H1 (cell line): ENCODE data around the gene ODR4. TPM values are rescaled to one million over a fixed set of nuclear protein-coding genes. Genes with fewer than 3 reads are reported as not detected.

Source experiments
- CTCF ChIA-PET: fragments of 300-600 bp; sonication (Branson Sonifier 250); formaldehyde crosslinking; loops from one replicate; lab custom pipeline; 2021; ENCODE audit not compliant: partially characterized antibody; lab: Charles Lee
- POLR2A ChIA-PET: fragments of 300-600 bp; sonication (Branson Sonifier 250); formaldehyde crosslinking; loops from one replicate; lab custom pipeline; 2021; ENCODE audit warnings: inconsistent platforms; ENCODE audit not compliant: partially characterized antibody; lab: Charles Lee
- DNase-seq, 2 experiments: peaks; one replicate each; pipeline versions ENCODE4 v3.0.0 to v3.0.0-alpha.2; 2010 to 2022; ENCODE audit warnings: low spot score in 2 of 2, low read depth in 1 of 2, mixed read lengths in 1 of 2
- FAIRE-seq: peaks from 2 replicates; lab custom pipeline; 2011; peaks lifted over from hg19 to GRCh38; lab: Jason Lieb, UNC
- H2AFZ ChIP-seq: 2 replicates; pipeline ENCODE4 v1.8.1; 2012; ENCODE audit warnings: low read length, inconsistent platforms
- H2AK5ac ChIP-seq: 2 replicates; pipeline ENCODE4 v1.6.1; 2013; ENCODE audit warnings: low read depth, low read length
- H2BK120ac ChIP-seq: replicated peaks from 2 replicates; pipeline ENCODE3; 2013; ENCODE audit warnings: low read depth, low read length, inconsistent platforms
- H2BK12ac ChIP-seq: 2 replicates; pipeline ENCODE4 v1.6.1; 2013; ENCODE audit warnings: low read depth, low read length
- H2BK15ac ChIP-seq: 2 replicates; pipeline ENCODE4 v1.6.1; 2013; ENCODE audit warnings: low read length
- H2BK20ac ChIP-seq: 2 replicates; pipeline ENCODE4 v1.6.1; 2013; ENCODE audit warnings: low read length
- H2BK5ac ChIP-seq: 2 replicates; pipeline ENCODE4 v1.6.1; 2013; ENCODE audit warnings: low read depth, low read length
- H3K14ac ChIP-seq: 2 replicates; pipeline ENCODE4 v1.6.1; 2013; ENCODE audit warnings: inconsistent platforms; ENCODE audit not compliant: insufficient read length
- H3K18ac ChIP-seq: 2 replicates; pipeline ENCODE4 v1.6.1; 2013; ENCODE audit warnings: low read length; ENCODE audit errors: extremely low read depth
- H3K23ac ChIP-seq: 2 replicates; pipeline ENCODE4 v1.6.1; 2013; ENCODE audit warnings: inconsistent platforms; ENCODE audit not compliant: insufficient read length
- H3K23me2 ChIP-seq: 2 replicates; pipeline ENCODE4 v1.6.1; 2013; ENCODE audit warnings: low read depth, low read length
- H3K27ac ChIP-seq: 2 replicates; pipeline ENCODE4 v1.6.1; 2011; ENCODE audit warnings: low read depth, low read length, inconsistent platforms
- H3K27me3 ChIP-seq, 4 experiments: replicated peaks in 1 of 4; 1 replicate in 1 of 4; 2 replicates in 3 of 4; pipeline versions ENCODE4 v1.6.1 to v1.8.1; 2011 to 2013; ENCODE audit warnings: low read length in 3 of 4, mild to moderate bottlenecking in 3 of 4, inconsistent platforms in 2 of 4, mixed read lengths in 2 of 4, moderate library complexity in 1 of 4; ENCODE audit not compliant: control insufficient read depth in 3 of 4, insufficient read depth in 3 of 4; ENCODE audit errors: extremely low read depth in 1 of 4
- H3K36me3 ChIP-seq, 4 experiments: 2 replicates each; pipeline versions ENCODE4 v1.6.1 to v1.8.1; 2011 to 2013; ENCODE audit warnings: mild to moderate bottlenecking in 4 of 4, low read length in 3 of 4, moderate library complexity in 2 of 4, control low read depth in 1 of 4, inconsistent platforms in 1 of 4; ENCODE audit not compliant: insufficient read depth in 4 of 4, control insufficient read depth in 2 of 4
- H3K4ac ChIP-seq: replicated peaks from 2 replicates; pipeline ENCODE3; 2013; ENCODE audit warnings: low read length, low read depth, mixed read lengths, inconsistent platforms; ENCODE audit not compliant: insufficient read length
- H3K4me1 ChIP-seq, 4 experiments: replicated peaks in 1 of 4; 1 replicate in 1 of 4; 2 replicates in 3 of 4; pipeline versions ENCODE4 v1.6.1 to v1.8.1; 2011 to 2013; ENCODE audit warnings: low read length in 3 of 4, inconsistent platforms in 2 of 4, mixed read lengths in 1 of 4; ENCODE audit not compliant: insufficient read depth in 4 of 4, control insufficient read depth in 3 of 4
- H3K4me2 ChIP-seq, 2 experiments: 2 replicates each; pipeline versions ENCODE4 v1.6.1 to v1.8.1; 2011 to 2013; ENCODE audit warnings: low read depth in 2 of 2, low read length in 2 of 2, control low read depth in 1 of 2, inconsistent platforms in 1 of 2, mild to moderate bottlenecking in 1 of 2; ENCODE audit not compliant: insufficient read depth in 1 of 2
- H3K4me3 ChIP-seq, 4 experiments: fragments of 200-600, 300-600 bp in 1 of 4; sonication (generic), shearing (Covaris generic), sonication (Bioruptor Twin) in 1 of 4; 2 replicates each; pipeline versions ENCODE4 v1.5.1 to v1.8.1; 2011 to 2016; ENCODE audit warnings: low read length in 4 of 4, low read depth in 3 of 4, control low read depth in 2 of 4, inconsistent platforms in 2 of 4, mild to moderate bottlenecking in 2 of 4, mixed read lengths in 1 of 4, moderate library complexity in 1 of 4; ENCODE audit not compliant: insufficient read depth in 2 of 4; ENCODE audit errors: extremely low read depth in 1 of 4
- H3K56ac ChIP-seq: replicated peaks from 2 replicates; pipeline ENCODE3; 2013; ENCODE audit warnings: low read depth, mild to moderate bottlenecking, mixed read lengths, low read length, inconsistent platforms; ENCODE audit not compliant: insufficient read length
- H3K79me1 ChIP-seq: 2 replicates; pipeline ENCODE4 v1.6.1; 2013; ENCODE audit warnings: low read depth, low read length, control low read depth
- H3K79me2 ChIP-seq, 2 experiments: 2 replicates each; pipeline versions ENCODE4 v1.6.1 to v1.8.1; 2012 to 2013; ENCODE audit warnings: low read length in 2 of 2, mild to moderate bottlenecking in 2 of 2, inconsistent platforms in 1 of 2; ENCODE audit not compliant: insufficient read depth in 2 of 2, control insufficient read depth in 1 of 2
- H3K9ac ChIP-seq, 4 experiments: replicated peaks in 1 of 4; 1 replicate in 1 of 4; 2 replicates in 3 of 4; pipeline versions ENCODE4 v1.6.1 to v1.8.1; 2011 to 2013; ENCODE audit warnings: low read depth in 3 of 4, low read length in 3 of 4, control low read depth in 2 of 4, mild to moderate bottlenecking in 2 of 4, moderate library complexity in 2 of 4, inconsistent platforms in 1 of 4; ENCODE audit errors: extremely low read depth in 1 of 4
- H3K9me3 ChIP-seq, 2 experiments: 2 replicates each; pipeline versions ENCODE4 v1.6.1 to v1.8.1; 2012 to 2013; ENCODE audit warnings: mild to moderate bottlenecking in 2 of 2, moderate library complexity in 2 of 2, control low read depth in 1 of 2, inconsistent platforms in 1 of 2, low read depth in 1 of 2, low read length in 1 of 2, mixed read lengths in 1 of 2; ENCODE audit not compliant: insufficient read depth in 2 of 2
- H4K20me1 ChIP-seq, 2 experiments: replicated peaks in 1 of 2; 2 replicates each; pipeline versions ENCODE3 to v1.8.1; 2011 to 2013; ENCODE audit warnings: inconsistent platforms in 2 of 2, low read length in 2 of 2, mild to moderate bottlenecking in 1 of 2; ENCODE audit not compliant: insufficient read depth in 2 of 2, control insufficient read depth in 1 of 2
- H4K5ac ChIP-seq: 2 replicates; pipeline ENCODE4 v1.6.1; 2013; ENCODE audit warnings: low read length, low read depth, mixed read lengths, inconsistent platforms; ENCODE audit not compliant: insufficient read length
- H4K8ac ChIP-seq: 2 replicates; pipeline ENCODE4 v1.8.0; 2013; ENCODE audit warnings: mild to moderate bottlenecking, moderate library complexity, low read length, inconsistent platforms; ENCODE audit not compliant: insufficient read depth; ENCODE audit errors: extremely low read depth
- H4K91ac ChIP-seq: replicated peaks from 2 replicates; pipeline ENCODE3; 2013; ENCODE audit warnings: low read length, mixed read lengths, inconsistent platforms; ENCODE audit not compliant: insufficient read length
- JUN ChIP-seq: IDR thresholded peaks from 2 replicates; pipeline ENCODE4 v1.6.1; 2011; ENCODE audit warnings: low read depth, mild to moderate bottlenecking, improper control_type of control experiment, low read length
- WGBS, 2 experiments: shearing (Covaris generic) in 1 of 2; methylation state at CpG; one replicate each; pipeline versions ENCODE4 v1.1.6 to v1.1.7; 2013 to 2015; ENCODE audit warnings: low lambda C conversion rate in 2 of 2, mixed read lengths in 2 of 2, inconsistent platforms in 1 of 2, low coverage in 1 of 2, missing lambda C conversion rate in 1 of 2; ENCODE audit not compliant: insufficient replicate concordance in 2 of 2, insufficient coverage in 1 of 2, insufficient read length in 1 of 2; ENCODE audit errors: extremely low coverage in 1 of 2, missing lambda C conversion rate in 1 of 2; 5-methylcytosine and 5-hydroxymethylcytosine counted together
- polyA plus RNA-seq, 7 experiments: library from polyadenylated mRNA; depleted of rRNA in 3 of 7; stranded (reverse) in 5 of 7; unstranded in 2 of 7; fragments of >200 nt in 5 of 7; fragments of 200-250 nt in 2 of 7; gene quantifications; 1 replicate in 5 of 7; 2 replicates in 1 of 7; 4 replicates in 1 of 7; pipeline versions ENCODE4 v1.2.1 to v1.2.3, GENCODE V29; 2011 to 2013; ENCODE audit warnings: missing spikeins in 2 of 7, mixed read lengths in 2 of 7
- total RNA-seq: library from RNA; stranded (reverse); fragmentation: NEBNext Ultra II Directional; extraction: Animal tissue kit (Norgen Biotek cat#: 25700); gene quantifications from 2 replicates; pipeline ENCODE4 v1.2.1, GENCODE V29; 2021
- TF ChIP-seq, protein P1 (sequence below): IDR thresholded peaks from 2 replicates; pipeline ENCODE4 v1.6.1; 2012; ENCODE audit warnings: inconsistent platforms

The ODR4 gene
- total and polyA plus RNA-seq, 2 of the 8 experiments (the other 6 are each of a cell fraction or from before 2014, with no cell fraction given), result 4.1 to 14.1 TPM

DNA sequence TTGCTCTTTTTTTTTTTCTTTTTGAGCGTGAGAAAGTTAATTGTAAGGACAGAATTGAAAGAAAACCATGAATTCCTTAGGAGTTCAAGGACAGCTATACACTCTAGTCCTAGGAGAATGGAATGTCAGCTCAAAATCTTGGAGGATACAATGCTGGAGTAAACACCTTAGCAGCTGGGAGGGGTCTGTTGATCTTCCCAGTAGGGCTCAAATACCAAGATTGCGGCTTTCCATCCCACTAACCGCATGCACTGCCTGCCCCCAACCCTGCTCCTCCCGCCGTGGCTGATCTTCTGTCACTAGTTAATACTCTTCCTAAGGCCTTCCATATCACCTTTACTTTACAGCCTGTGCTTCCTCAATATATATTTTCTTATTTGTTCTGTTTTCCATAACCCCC, 87.9 kb downstream of the ODR4 start:
- no peak for DNase-seq
- Histone ChIP-seq H3K27me3 (no peaks in the 10 kb centered on the region), H2BK20ac (no peak overlapping the region), H3K79me2 (no peaks in the 10 kb centered on the region), H3K4me3 (no peak overlapping the region), H3K23me2 (no peaks in the 10 kb centered on the region), H3K23ac (no peak overlapping the region), H3K56ac (no peak overlapping the region), H3K79me1 (no peaks in the 10 kb centered on the region), H4K91ac (no peak overlapping the region), H2AFZ (no peak overlapping the region), H3K18ac (no peak overlapping the region), H3K27ac (no peak overlapping the region), H3K9me3 (no peaks in the 10 kb centered on the region), H3K4me1 (no peaks in the 10 kb centered on the region; a peak in 2 of 7 replicates), H2BK5ac (no peak overlapping the region), H3K4ac (no peak overlapping the region), H3K9ac (no peak overlapping the region), H2BK120ac (no peak overlapping the region), H2BK12ac (no peak overlapping the region), H3K14ac (no peak overlapping the region), H2AK5ac (no peak overlapping the region), H2BK15ac (no peak overlapping the region), H4K20me1 (no peaks in the 10 kb centered on the region), H4K5ac (no peak overlapping the region), H3K36me3 (no peaks in the 10 kb centered on the region), H4K8ac (no peak overlapping the region), H3K4me2 (no peak overlapping the region)
- FAIRE-seq, result no peak
- ChIA-PET CTCF (no interaction called here), POLR2A (no interaction called here)
- no peak for TF ChIP-seq JUN
- TF ChIP-seq, protein P1, sequence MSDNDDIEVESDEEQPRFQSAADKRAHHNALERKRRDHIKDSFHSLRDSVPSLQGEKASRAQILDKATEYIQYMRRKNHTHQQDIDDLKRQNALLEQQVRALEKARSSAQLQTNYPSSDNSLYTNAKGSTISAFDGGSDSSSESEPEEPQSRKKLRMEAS, result 0 out of 2 replicates have a peak, but pooled peaks have one; percentile 10
- WGBS, 2 experiments, result 76% methylated on average over 5 of the region's 5 CpGs; no CpG with 5 or more reads in 1 of the 2 experiments
